ENCODE measurements around the gene HIRA. TPM values are rescaled to one million over a fixed set of nuclear protein-coding genes. Genes with fewer than 3 reads are reported as not detected.
A peak's percentile ranks its signal among the peaks of the same experiment; 100 is the strongest.

Gene HIRA
- total and polyA plus RNA-seq, 9 of the 15 experiments (the other 6 are each of a cell fraction or from before 2014, with no cell fraction given): 0.96 to 132 (median 58.4) TPM

DNA sequence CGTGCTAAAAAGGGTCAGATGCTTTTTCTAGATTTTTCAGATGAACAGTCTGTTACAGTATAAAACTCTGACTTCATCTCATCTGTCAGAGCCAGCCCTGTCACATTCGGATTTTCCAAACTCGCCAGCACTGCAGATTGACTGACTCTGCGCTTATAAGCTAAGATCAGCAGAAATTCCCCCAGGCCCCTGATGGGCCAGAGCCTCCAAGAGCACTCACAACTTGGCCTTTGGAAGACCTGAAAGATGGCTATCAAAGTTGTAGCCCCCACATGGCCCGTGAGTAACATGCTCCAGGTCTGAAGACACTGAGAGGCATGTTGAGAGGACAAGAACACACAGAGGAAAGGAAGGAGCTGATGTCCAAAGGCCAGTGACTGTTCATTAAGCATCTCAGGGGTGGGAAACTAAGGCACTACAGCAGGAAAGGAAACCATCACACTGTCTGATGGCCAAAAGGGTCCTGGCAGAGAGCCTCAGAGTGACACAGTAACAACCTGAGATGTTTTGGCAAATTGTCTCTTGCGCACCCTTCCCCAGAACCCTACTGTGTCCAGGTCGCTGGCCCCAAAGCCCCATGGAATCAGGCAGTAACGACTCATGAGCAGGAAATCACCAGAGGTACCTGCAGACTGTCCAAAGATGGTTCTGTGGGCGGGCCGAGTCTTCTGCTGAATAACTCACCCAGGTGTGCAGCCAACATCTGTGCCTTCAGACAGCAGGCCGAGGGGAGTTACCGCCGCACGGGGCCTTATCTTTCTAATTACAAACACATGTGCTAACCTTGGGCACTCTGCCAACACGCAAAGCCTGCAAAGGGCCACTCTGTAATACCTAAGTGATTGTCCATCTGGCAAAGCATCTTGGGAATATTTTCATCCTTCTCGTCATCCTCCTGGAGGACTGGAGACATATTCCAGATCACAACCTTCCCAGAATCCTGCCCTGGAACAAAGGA is 23.6 kb downstream of the HIRA start (continued):
- no peak; the same call in 1 of the 2 replicates for TF ChIP-seq CREB3L1 (IDR thresholded peaks at IDR 0.05; ENCODE audit: borderline replicate concordance, low read depth)
- no peak for TF ChIP-seq KDM4B (IDR thresholded peaks at IDR 0.05; ENCODE audit: borderline replicate concordance in 2 of 2, low read depth in 1 of 2)
- no peak for TF ChIP-seq TAF15 (IDR thresholded peaks at IDR 0.05; ENCODE audit: low read depth, low read length)
- peak; percentile 74 for TF ChIP-seq NFE2 (IDR thresholded peaks at IDR 0.05; ENCODE audit: low read depth)
- TF ChIP-seq LARP7 (IDR thresholded peaks at IDR 0.05): no peak
- no peak for TF ChIP-seq ZNF778 (CRISPR knock-in tag; IDR thresholded peaks at IDR 0.05)
- no peak for TF ChIP-seq RBM17 (IDR thresholded peaks at IDR 0.05; ENCODE audit: borderline replicate concordance, low read depth, low read length)
- TF ChIP-seq, protein P1, sequence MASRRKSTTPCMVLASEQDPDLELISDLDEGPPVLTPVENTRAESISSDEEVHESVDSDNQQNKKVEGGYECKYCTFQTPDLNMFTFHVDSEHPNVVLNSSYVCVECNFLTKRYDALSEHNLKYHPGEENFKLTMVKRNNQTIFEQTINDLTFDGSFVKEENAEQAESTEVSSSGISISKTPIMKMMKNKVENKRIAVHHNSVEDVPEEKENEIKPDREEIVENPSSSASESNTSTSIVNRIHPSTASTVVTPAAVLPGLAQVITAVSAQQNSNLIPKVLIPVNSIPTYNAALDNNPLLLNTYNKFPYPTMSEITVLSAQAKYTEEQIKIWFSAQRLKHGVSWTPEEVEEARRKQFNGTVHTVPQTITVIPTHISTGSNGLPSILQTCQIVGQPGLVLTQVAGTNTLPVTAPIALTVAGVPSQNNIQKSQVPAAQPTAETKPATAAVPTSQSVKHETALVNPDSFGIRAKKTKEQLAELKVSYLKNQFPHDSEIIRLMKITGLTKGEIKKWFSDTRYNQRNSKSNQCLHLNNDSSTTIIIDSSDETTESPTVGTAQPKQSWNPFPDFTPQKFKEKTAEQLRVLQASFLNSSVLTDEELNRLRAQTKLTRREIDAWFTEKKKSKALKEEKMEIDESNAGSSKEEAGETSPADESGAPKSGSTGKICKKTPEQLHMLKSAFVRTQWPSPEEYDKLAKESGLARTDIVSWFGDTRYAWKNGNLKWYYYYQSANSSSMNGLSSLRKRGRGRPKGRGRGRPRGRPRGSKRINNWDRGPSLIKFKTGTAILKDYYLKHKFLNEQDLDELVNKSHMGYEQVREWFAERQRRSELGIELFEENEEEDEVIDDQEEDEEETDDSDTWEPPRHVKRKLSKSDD (conservative IDR thresholded peaks at IDR 0.05; ENCODE audit: low read length): no peak
- TF ChIP-seq, protein P2, sequence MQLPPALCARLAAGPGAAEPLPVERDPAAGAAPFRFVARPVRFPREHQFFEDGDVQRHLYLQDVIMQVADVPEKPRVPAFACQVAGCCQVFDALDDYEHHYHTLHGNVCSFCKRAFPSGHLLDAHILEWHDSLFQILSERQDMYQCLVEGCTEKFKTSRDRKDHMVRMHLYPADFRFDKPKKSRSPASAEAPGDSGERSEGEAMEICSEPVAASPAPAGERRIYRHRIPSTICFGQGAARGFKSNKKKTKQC (CRISPR knock-in tag; IDR thresholded peaks at IDR 0.05): no peak
- TF ChIP-seq NR2C1 (IDR thresholded peaks at IDR 0.05): peak; percentile 52; the same call in 1 of the 2 replicates
- peak; percentile 61 for TF ChIP-seq NR2C1 (tag; IDR thresholded peaks at IDR 0.05)
- TF ChIP-seq THAP12 (CRISPR knock-in tag; IDR thresholded peaks at IDR 0.05): peak; percentile 68
- TF ChIP-seq RNF2 (IDR thresholded peaks at IDR 0.05): peak; percentile 81; the same call in 1 of the 2 replicates
- TF ChIP-seq ZNF766 (CRISPR knock-in tag; conservative IDR thresholded peaks at IDR 0.05): peak; percentile 94
- TF ChIP-seq MCM5 (IDR thresholded peaks at IDR 0.05; ENCODE audit: low read depth): no peak
- TF ChIP-seq, protein P3, sequence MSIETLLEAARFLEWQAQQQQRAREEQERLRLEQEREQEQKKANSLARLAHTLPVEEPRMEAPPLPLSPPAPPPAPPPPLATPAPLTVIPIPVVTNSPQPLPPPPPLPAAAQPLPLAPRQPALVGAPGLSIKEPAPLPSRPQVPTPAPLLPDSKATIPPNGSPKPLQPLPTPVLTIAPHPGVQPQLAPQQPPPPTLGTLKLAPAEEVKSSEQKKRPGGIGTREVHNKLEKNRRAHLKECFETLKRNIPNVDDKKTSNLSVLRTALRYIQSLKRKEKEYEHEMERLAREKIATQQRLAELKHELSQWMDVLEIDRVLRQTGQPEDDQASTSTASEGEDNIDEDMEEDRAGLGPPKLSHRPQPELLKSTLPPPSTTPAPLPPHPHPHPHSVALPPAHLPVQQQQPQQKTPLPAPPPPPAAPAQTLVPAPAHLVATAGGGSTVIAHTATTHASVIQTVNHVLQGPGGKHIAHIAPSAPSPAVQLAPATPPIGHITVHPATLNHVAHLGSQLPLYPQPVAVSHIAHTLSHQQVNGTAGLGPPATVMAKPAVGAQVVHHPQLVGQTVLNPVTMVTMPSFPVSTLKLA (conservative IDR thresholded peaks at IDR 0.05): peak; percentile 82 to 94
- TF ChIP-seq MCM2 (IDR thresholded peaks at IDR 0.05; ENCODE audit: low read depth): no peak
- TF ChIP-seq, protein P4, sequence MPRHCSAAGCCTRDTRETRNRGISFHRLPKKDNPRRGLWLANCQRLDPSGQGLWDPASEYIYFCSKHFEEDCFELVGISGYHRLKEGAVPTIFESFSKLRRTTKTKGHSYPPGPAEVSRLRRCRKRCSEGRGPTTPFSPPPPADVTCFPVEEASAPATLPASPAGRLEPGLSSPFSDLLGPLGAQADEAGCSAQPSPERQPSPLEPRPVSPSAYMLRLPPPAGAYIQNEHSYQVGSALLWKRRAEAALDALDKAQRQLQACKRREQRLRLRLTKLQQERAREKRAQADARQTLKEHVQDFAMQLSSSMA (CRISPR knock-in tag; IDR thresholded peaks at IDR 0.05): no peak
